ENCODE measurements around the gene TNS1. TPM values are rescaled to one million over a fixed set of nuclear protein-coding genes. Genes with fewer than 3 reads are reported as not detected.

TNS1 gene
- total RNA-seq, 1 experiment from 2014 or later, result 3.4 TPM

- H3K9me3 ChIP-seq (ENCODE audit: control insufficient read depth, low read depth, low read length), result no peaks in the 10 kb centered on the region
- H3K23me2 ChIP-seq (ENCODE audit: insufficient read length, low read depth, low read length, poor library complexity, severe bottlenecking), result no peaks in the 10 kb centered on the region
- H3K4me2 ChIP-seq (ENCODE audit: insufficient read depth, insufficient read length, low read length), result no peak overlapping the region
- no peak overlapping the region for H2BK120ac ChIP-seq (ENCODE audit: low read depth, low read length, poor library complexity, severe bottlenecking)
- no peaks in the 10 kb centered on the region for H3K79me1 ChIP-seq (ENCODE audit: insufficient read depth, low read depth, low read length, poor library complexity, severe bottlenecking)
- H3K27ac ChIP-seq (ENCODE audit: insufficient read length, low read depth, low read length), result no peak overlapping the region
- no peak overlapping the region for H3K9ac ChIP-seq (ENCODE audit: extremely low read depth, insufficient read length, low read length)
- H3K14ac ChIP-seq (ENCODE audit: insufficient read depth, low read length), result no peak overlapping the region
- peak; percentile 68 for DNase-seq
- TF ChIP-seq CTCF (conservative IDR thresholded peaks at IDR 0.05), result no peak
- H4K20me1 ChIP-seq (ENCODE audit: control insufficient read depth, insufficient read depth, insufficient read length), result no peaks in the 10 kb centered on the region
- H4K8ac ChIP-seq (replicated peaks; ENCODE audit: insufficient read length, low read depth, low read length), result no peak overlapping the region
- Mint-ChIP-seq H3K27ac (no peak overlapping the region), H3K36me3 (ENCODE audit: insufficient read depth in 1 of 3, low read depth in 3 of 3) (peaks cover 0 to 2% (median under 1%) of the 10 kb centered on the region in 3 experiments; a peak in 3 of 7 replicates), H3K9me3 (peaks cover 0 to 3% of the 10 kb centered on the region in 2 experiments; a peak in 2 of 5 replicates), H3K4me3 (no peak overlapping the region), H3K4me1 (peaks cover 0 to 7% of the 10 kb centered on the region in 2 experiments; a peak in 3 of 4 replicates), H3K27me3 (ENCODE audit: low read depth) (peaks cover 3% of the 10 kb centered on the region)
- H3K4ac ChIP-seq (ENCODE audit: low read depth, low read length), result no peak overlapping the region
- H2BK12ac ChIP-seq (ENCODE audit: insufficient read length, low read depth, low read length), result no peak overlapping the region
- H4K5ac ChIP-seq (ENCODE audit: insufficient read length, low read depth, low read length), result no peak overlapping the region
- H3K23ac ChIP-seq (ENCODE audit: insufficient read length, low read depth, low read length), result no peak overlapping the region
- no peak overlapping the region for H2AK5ac ChIP-seq (ENCODE audit: insufficient read length, low read length)
- no peak overlapping the region for H2BK15ac ChIP-seq (ENCODE audit: low read depth, low read length)
- H2AFZ ChIP-seq (ENCODE audit: low read length), result no peak overlapping the region
- no peak overlapping the region for H3K18ac ChIP-seq (ENCODE audit: insufficient read length, low read depth, low read length)
- H4K91ac ChIP-seq (ENCODE audit: insufficient read length, low read depth, low read length), result no peak overlapping the region
- no peak overlapping the region for H3T11ph ChIP-seq (ENCODE audit: low read length)
- no peak overlapping the region for H3K56ac ChIP-seq (ENCODE audit: insufficient read length, low read depth, low read length)
- no peaks in the 10 kb centered on the region; the same call in 1 of the 2 replicates for H3K27me3 ChIP-seq (ENCODE audit: insufficient read depth, low read length)
- H2BK20ac ChIP-seq (ENCODE audit: low read depth, low read length, poor library complexity, severe bottlenecking), result no peak overlapping the region
- no peaks in the 10 kb centered on the region for H3K79me2 ChIP-seq (ENCODE audit: insufficient read depth, low read length)
- no peak overlapping the region for H2BK5ac ChIP-seq (ENCODE audit: insufficient read length, low read length)
- no CpG with 5 or more reads among the region's 12 CpGs for WGBS (ENCODE audit: extremely low coverage, insufficient read length, low lambda C conversion rate)
- no peaks in the 10 kb centered on the region for H3K4me1 ChIP-seq (ENCODE audit: insufficient read depth, low read length)
Observed at GRCh38 chr2:217804338-217804737, 198.5 kb downstream of the TNS1 start.
